GM21381 (cell line): ENCODE results near the gene CAMTA1.

Experiments
- ATAC-seq: cut with Tn5 transposase; IDR thresholded peaks from one replicate; pipeline ENCODE4 v1.9.1; 2021; ENCODE audit warnings: mild to moderate bottlenecking, moderate library complexity; ENCODE audit not compliant: unreplicated experiment

CAMTA1 gene

DNA sequence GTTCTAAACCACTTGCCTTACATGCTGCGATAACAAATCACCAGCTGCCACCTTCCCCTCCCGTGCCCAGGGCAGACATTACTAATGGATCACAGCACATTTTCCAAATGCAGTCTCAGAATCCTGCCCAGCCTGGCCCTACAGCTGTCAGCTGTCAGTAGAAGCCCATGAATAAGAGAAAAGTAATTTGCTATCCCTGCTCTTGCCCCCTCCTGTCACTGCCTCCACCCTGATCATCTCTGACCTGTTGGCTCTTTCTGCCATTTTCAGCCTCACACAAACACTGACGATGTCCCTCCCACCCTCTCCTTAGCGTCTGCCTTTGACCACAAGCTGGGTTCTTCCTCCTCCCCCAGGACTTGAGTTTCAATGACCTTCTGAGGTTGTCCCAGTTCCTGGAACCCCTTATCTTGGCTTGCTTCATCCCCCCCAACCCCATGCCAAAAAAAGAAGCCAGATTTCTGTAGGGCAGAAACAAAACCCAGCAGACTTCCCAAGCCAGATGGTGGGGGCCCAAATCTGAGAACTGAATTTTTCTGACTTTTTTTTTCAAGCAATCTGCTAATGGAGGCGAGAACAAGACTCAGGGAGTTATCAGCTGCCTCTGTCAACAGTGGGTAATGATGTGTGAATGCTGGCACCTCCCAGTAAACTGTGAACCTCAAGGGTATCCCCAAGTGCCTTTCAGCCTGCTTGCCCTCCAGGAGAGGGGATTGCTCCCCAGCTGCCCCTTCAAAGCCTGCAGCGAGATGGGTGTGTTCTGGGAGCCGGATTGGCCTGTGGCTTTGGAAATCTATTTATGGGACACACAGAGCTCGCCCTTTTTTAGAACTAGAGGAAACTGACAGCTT is 769.4 kb downstream of the CAMTA1 start:
- ATAC-seq, result no peak

DNA sequence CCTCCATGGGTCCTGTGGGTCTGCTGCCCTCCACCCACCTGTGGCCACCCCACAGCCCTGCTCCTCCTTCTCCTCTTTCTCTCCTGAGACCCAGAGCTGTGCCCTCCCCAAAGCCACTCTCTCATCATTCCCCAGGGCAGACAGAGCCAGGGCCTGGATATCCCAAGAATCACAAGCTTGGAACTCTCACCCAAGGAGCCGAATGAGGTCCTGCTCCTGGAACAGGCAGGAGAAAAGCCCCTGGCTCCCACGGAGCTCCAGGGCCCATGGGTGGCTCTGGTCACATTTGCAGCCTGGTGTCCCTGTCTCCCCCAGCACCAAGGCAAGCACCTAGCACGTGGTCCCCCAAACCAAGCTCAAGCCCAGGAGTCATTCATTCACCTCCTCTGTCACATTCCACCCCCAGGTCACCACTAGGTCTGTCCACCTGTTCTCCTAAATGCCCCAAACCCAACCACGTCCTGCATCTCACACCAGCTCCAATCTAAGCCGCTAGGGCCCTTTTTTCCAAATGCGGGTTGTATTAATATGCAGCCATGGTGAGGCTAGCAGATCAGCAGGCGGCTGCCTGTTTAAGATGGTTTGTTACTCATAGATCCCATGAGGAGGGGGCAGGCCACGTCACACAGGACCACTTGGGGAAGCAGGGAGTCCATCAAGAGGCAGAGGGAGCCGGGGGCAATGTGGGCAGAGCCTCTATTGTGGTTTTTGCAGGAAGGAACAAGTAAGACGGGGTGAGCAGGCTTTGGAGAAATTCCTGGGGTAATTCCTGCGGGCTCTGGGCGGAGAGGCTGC is 770.3 kb downstream of the CAMTA1 start:
- ATAC-seq, result no peak

GRCh38 chr1:7557301-7557891 is 772.1 kb downstream of the CAMTA1 start:
- ATAC-seq, result no peak

GRCh38 chr1:7558041-7558461 is 772.8 kb downstream of the CAMTA1 start:
- no peak for ATAC-seq

- ATAC-seq, result no peak
Observed at GRCh38 chr1:7558481-7558880, 773.2 kb downstream of the CAMTA1 start.

- ATAC-seq, result no peak
Observed at GRCh38 chr1:7558921-7559869, 773.9 kb downstream of the CAMTA1 start.

DNA sequence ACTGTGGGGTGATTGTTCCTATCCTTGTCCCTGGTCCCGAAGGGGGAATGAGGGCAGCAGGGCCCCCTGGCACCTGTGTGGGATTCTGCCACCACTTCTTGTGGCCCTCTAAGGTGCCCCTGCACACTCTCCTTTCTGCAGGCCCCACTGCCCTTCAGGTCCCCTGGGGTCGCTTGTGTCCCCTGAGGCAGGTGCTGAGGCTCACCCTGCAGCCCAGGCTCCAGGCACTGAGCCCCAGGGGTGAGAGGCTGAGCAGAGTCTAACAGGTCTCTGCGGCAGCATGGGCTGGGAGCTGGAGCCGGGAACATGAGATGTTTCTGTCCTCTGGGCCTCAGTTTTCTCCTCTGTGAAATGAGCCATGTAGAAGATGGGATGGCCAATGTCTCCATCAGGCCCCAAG is 774.9 kb downstream of the CAMTA1 start:
- ATAC-seq, result no peak

- no peak for ATAC-seq
Observed at GRCh38 chr1:7560601-7561181, 775.4 kb downstream of the CAMTA1 start.

DNA sequence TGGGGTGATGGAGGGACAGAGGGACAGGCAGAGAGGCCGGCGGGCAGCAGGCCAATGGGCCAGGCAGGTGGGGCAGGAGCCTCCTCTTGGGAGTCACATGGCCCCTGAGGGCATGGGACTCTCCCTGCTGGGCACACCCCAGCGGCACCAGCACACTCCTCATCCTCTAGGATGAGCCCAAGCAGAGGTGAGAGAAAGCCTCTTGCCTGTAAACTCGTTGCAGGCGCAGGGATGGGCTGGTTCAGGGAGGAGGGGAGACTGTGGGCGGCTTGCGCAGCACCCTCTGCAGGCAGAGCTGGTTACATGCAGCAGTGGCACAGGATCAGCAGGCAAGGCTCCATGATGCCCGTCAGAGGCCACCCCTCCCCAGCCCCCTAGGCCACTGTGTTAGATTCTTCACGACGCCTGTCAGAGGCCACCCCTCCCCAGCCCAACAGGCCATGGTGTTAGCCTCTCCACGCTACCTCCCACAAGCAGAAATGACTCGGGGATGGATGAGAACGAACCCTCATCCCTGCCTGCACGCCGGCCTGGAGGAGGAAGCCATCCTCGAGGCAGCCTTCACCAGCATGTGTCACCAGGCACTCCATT is 776.2 kb downstream of the CAMTA1 start:
- ATAC-seq, result no peak

DNA sequence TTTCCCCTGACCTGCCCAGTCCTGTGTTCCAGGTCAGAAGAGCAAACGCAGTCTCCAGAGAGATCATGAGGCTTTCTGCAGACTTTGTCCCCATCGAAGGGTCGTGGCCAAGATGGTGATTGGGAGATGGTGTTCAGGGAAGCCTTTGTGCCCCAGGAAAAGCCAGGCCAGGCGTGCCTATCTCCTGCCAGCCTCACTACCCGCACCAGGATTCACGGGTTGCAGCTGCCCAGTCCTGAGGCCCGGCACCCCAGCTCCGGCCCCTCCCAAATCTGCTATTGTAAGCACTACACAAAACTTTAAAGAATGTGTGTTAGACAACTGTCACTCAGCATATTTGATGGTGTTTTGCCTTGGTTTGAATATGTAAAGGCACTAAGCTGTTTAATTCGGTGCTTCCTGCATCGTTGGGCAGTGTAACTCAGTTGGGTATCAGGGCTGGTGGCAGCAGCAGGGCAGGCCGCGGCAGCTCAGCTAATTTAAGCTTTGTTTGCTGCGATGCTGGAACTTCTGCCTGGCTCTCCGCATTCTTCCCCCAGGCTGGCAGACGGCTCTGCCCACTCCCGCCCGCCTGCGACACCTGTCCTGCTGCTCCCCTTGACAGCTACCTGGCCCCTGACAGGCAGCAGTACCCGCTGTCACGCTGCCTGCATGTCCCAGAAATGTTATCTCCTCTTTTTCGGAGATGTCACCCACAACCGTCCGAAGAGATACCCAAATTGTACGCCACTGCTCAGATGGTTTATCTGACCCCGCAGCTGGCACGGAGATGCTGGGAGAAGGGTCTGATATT is 776.9 kb downstream of the CAMTA1 start:
- ATAC-seq, result no peak

DNA sequence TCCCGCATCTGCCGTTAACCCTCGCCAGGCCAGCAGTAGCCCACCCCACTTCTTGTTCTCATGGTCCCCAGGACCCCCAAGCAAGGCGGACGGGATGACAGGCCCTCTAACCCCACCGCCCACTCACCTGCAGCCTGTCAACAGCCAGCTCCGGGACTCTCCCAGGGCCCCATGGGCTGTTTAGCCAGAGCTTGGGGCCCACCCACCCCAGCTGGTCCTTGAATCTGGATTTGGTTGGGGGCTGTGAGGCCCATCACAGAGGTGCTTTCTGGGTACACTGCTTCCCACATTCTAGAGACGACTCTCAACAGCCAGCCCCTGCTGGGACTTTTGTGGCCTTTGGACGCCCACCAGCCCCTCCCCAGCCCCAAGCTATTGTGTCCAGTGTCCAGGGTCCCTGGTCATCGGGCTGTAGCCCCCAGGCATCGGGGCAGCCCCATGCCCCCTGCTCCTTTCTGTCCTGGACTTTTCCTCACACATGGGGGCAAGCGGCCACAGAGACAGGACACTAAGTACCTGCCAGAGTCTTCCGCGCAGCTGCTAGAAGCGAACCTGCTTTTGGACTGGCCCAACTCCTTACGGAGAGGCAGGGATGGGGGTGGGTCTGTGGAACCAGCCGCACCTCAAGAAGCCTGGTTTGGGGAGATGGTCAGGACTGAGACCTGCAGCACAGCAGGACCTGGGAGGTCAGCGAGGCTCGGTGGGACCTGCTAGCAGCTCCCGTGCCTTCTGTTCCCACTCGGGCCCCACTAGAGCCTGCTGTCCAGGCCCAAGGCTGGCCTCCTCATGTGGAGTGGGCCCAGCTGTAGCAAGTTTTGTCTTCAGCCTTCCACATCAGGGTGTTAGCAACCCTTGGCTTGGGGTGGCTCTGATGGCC is 777.7 kb downstream of the CAMTA1 start:
- ATAC-seq, result no peak

- ATAC-seq, result no peak
Observed at GRCh38 chr1:7564137-7564536, 778.9 kb downstream of the CAMTA1 start.

DNA sequence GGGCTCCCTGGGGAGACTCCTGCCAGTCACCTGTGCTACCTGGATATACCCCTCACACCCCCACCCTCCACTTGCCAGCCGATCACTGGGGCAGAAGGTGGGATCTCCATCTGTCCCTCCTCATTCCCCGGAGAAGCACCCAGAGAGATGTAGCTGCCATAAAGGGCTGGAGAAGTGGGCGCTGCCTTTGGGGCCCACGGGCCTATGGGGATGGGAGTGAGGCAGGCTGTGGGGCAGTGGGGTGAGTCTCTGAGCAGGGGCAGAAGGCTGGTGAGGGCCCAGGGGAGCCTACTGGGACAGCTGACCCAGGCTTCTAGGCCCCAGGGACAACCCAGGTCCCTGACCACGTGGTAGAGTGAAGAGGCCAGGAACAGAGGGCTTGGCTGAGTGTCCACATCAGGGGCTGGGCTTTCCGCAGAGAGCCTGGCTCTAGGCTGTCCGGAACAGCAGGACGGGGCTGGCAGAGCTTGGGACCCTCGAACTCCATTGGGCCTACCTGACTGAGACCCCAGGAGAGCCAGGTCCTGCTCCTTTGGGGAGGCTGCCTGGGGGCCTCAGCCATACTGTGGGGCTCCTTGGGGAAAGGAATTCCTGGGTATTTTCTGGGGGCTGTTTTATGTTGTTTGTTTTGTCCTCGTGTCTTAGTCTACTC is 780.0 kb downstream of the CAMTA1 start:
- no peak for ATAC-seq

GRCh38 chr1:7566417-7567375 is 781.4 kb downstream of the CAMTA1 start:
- ATAC-seq, result no peak

DNA sequence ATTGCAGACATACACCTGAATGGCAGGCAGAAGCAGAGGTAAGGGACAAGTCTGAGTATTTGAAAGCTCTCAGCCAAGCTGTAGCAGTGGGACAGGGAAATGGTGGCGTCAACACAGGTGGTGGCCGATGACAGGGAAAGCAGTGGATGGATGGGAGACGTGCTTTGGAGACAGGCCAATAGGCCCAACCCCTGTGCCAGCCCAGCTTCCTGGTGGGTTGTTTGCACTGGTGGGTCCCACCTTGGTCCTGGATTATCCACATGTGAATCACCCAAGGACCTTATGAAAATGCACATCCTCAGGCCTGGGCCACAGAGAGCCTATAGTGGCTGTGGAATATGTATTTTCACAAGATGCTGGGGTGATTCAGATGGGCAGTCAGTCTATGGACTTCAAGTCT is 782.1 kb downstream of the CAMTA1 start:
- no peak for ATAC-seq

GRCh38 chr1:7568053-7568452 is 782.8 kb downstream of the CAMTA1 start:
- ATAC-seq, result no peak
